Neuron (in vitro differentiated cells): ENCODE results near the gene IL17RB.

Source experiments
- H2AFZ ChIP-seq: one replicate; pipeline ENCODE4 v1.6.1; 2013; ENCODE audit warnings: low read depth, mild to moderate bottlenecking, inconsistent platforms, low read length, moderate library complexity
- H3K27me3 ChIP-seq: one replicate; pipeline ENCODE4 v1.6.1; 2013; ENCODE audit warnings: low read length; ENCODE audit not compliant: insufficient read depth
- H3K36me3 ChIP-seq: one replicate; pipeline ENCODE4 v1.6.1; 2013; ENCODE audit warnings: low read length; ENCODE audit not compliant: insufficient read depth
- H3K4me1 ChIP-seq: one replicate; pipeline ENCODE4 v1.6.1; 2013; ENCODE audit warnings: low read length; ENCODE audit not compliant: insufficient read depth
- H3K4me3 ChIP-seq: 2 replicates; pipeline ENCODE4 v1.5.1; 2013; ENCODE audit warnings: mild to moderate bottlenecking, low read length, moderate library complexity
- H3K9me3 ChIP-seq: one replicate; pipeline ENCODE4 v1.6.1; 2013; ENCODE audit warnings: low read length

IL17RB gene

DNA sequence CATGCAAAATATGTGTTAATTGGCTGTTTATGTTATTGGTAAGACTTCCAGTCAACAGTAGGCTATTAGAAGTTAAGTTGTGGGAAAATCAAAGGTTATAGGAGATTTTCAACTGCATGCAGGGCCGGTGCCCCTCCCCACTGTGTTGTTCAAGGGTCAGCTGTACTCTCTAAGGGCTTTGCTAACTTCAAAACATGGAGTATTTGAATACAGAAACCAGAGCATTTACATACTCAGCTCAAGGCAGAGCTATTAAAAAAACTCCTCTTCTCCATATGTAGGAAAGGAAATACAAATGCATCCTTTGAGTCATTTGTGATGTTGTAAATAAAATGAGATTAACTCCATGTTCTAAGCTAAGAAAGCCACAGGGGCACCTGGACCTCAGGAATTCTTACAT, 16.8 kb downstream of the IL17RB start:
- H2AFZ ChIP-seq, result no peak overlapping the region
- H3K4me1 ChIP-seq, result no peaks in the 10 kb centered on the region
- no peaks in the 10 kb centered on the region for H3K27me3 ChIP-seq
- H3K4me3 ChIP-seq, result no peak overlapping the region
- no peaks in the 10 kb centered on the region for H3K9me3 ChIP-seq
- H3K36me3 ChIP-seq, result peaks cover 76% of the 10 kb centered on the region

- Histone ChIP-seq H3K4me1 (no peaks in the 10 kb centered on the region), H3K9me3 (no peaks in the 10 kb centered on the region), H3K27me3 (no peaks in the 10 kb centered on the region), H3K36me3 (peaks cover 82% of the 10 kb centered on the region), H2AFZ (no peak overlapping the region), H3K4me3 (no peak overlapping the region)
Observed at GRCh38 chr3:53865732-53866499, 19.5 kb downstream of the IL17RB start.

GRCh38 chr3:53880396-53881345, 34.3 kb downstream of the IL17RB start:
- Histone ChIP-seq H3K27me3 (no peaks in the 10 kb centered on the region), H3K4me1 (peaks cover 18% of the 10 kb centered on the region), H3K9me3 (no peaks in the 10 kb centered on the region), H3K4me3 (peak overlapping the region; percentile 97), H3K36me3 (peaks cover 61% of the 10 kb centered on the region), H2AFZ (no peak overlapping the region)

GRCh38 chr3:53881691-53882593, 35.6 kb downstream of the IL17RB start, which contains the start of gene ACTR8:
ACTR8 (minus strand) TSS chr3:53882152; CDS start chr3:53882101, 51 bp downstream.
- Histone ChIP-seq H3K27me3 (no peaks in the 10 kb centered on the region), H3K4me3 (peak within 1 kb of the TSS; percentile 97), H2AFZ (peak within 1 kb of the TSS; percentile 53), H3K36me3 (peaks cover 56% of the 10 kb centered on the region), H3K9me3 (no peaks in the 10 kb centered on the region), H3K4me1 (peaks cover 18% of the 10 kb centered on the region)

- Histone ChIP-seq H3K36me3 (peaks cover 54% of the 10 kb centered on the region), H2AFZ (no peak overlapping the region), H3K4me3 (no peak overlapping the region), H3K27me3 (no peaks in the 10 kb centered on the region), H3K4me1 (peaks cover 18% of the 10 kb centered on the region), H3K9me3 (no peaks in the 10 kb centered on the region)
Observed at GRCh38 chr3:53883008-53883407, 36.6 kb downstream of the IL17RB start.

GRCh38 chr3:53884623-53885022, 38.3 kb downstream of the IL17RB start:
- Histone ChIP-seq H3K9me3 (no peaks in the 10 kb centered on the region), H3K4me1 (peaks cover 21% of the 10 kb centered on the region), H3K36me3 (peaks cover 42% of the 10 kb centered on the region), H3K27me3 (no peaks in the 10 kb centered on the region), H2AFZ (no peak overlapping the region), H3K4me3 (no peak overlapping the region)

- peaks cover 22% of the 10 kb centered on the region for H3K4me1 ChIP-seq
- H3K36me3 ChIP-seq, result peaks cover 36% of the 10 kb centered on the region
- H2AFZ ChIP-seq, result no peak overlapping the region
- no peak overlapping the region for H3K4me3 ChIP-seq
- no peaks in the 10 kb centered on the region for H3K9me3 ChIP-seq
- H3K27me3 ChIP-seq, result no peaks in the 10 kb centered on the region
Observed at GRCh38 chr3:53885239-53885638, 38.9 kb downstream of the IL17RB start.

- Histone ChIP-seq H3K27me3 (no peaks in the 10 kb centered on the region), H3K9me3 (no peaks in the 10 kb centered on the region), H2AFZ (no peak overlapping the region), H3K4me1 (peaks cover 17% of the 10 kb centered on the region), H3K4me3 (no peak overlapping the region), H3K36me3 (peaks cover 36% of the 10 kb centered on the region)
Observed at GRCh38 chr3:53887446-53887845, 41.1 kb downstream of the IL17RB start.

GRCh38 chr3:53888232-53888631, 41.9 kb downstream of the IL17RB start:
- peaks cover 23% of the 10 kb centered on the region for H3K4me1 ChIP-seq
- H3K36me3 ChIP-seq, result peaks cover 36% of the 10 kb centered on the region
- H3K27me3 ChIP-seq, result no peaks in the 10 kb centered on the region

DNA sequence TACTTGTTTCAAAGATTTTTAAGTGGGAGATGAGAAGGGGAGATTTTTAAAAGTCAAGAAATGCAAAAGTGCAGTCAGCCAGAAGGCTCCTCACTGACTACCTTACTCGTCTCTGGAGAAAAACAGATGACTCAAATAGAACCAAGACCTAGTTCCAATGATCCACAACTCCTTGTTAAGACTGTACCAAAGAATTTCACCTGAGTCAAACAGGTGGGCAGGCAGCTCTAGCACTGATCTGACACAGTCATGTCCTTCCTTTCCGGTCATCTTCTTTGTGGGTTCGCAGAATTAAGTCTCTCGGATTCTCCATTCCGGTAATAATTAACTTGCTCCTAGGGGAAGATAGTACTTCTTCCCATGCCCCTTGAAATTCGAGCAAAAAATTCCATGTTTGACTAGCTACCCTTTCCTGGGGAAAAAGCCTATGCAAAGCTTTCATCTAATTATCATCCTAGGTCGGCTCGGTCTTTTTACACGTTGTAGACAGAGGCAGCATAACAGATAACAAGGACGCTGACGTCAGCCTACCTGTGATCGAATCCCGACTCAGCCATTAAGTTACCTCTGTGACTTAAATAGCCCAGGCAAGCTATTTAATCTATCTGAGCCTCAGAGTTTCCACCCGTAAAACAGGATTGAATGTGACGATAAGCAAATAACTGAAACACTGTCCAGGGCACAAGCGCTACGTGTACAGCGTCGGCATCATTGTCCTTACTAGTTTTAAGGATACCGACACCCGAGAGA, 44.5 kb downstream of the IL17RB start:
- peak overlapping the region; percentile 81 for H2AFZ ChIP-seq
- H3K4me1 ChIP-seq, result peaks cover 23% of the 10 kb centered on the region
- peak overlapping the region; percentile 89 for H3K4me3 ChIP-seq
- H3K27me3 ChIP-seq, result no peaks in the 10 kb centered on the region
- H3K36me3 ChIP-seq, result peaks cover 17% of the 10 kb centered on the region
- H3K9me3 ChIP-seq, result no peaks in the 10 kb centered on the region

More at GRCh38 chr3:53888232-53888631, 41.9 kb downstream of the IL17RB start:
- no peak overlapping the region for H3K4me3 ChIP-seq
- H3K9me3 ChIP-seq, result no peaks in the 10 kb centered on the region
- H2AFZ ChIP-seq, result no peak overlapping the region

GRCh38 chr3:53891497-53892285, 45.3 kb downstream of the IL17RB start, which contains the start of gene SELENOK:
SELENOK (minus strand) TSS chr3:53891859.
- H2AFZ ChIP-seq, result peak within 1 kb of the TSS; percentile 81
- H3K36me3 ChIP-seq, result peaks cover 14% of the 10 kb centered on the region
- H3K27me3 ChIP-seq, result no peaks in the 10 kb centered on the region
- H3K4me1 ChIP-seq, result peaks cover 23% of the 10 kb centered on the region
- no peaks in the 10 kb centered on the region for H3K9me3 ChIP-seq
- H3K4me3 ChIP-seq, result peak within 1 kb of the TSS; percentile 89
